Esophagus muscularis mucosa (tissue), 4 donors: Measurements from ENCODE around the gene LRRC10.

Experiments
- EP300 ChIP-seq: sonication (generic); formaldehyde crosslinking; IDR thresholded peaks from one replicate; pipeline ENCODE4 v1.6.1; 2017; ENCODE audit warnings: antibody characterized with exemption
- POLR2AphosphoS5 ChIP-seq, 2 donors: sonication (generic); formaldehyde crosslinking; IDR thresholded peaks; one replicate each; pipeline ENCODE4 v1.6.1; 2017; ENCODE audit warnings: antibody characterized with exemption in 2 of 2
- TF ChIP-seq, protein P1 (sequence below), 3 experiments: fragments of 200-600 bp in 2 of 3; fragments of 450-650 bp in 1 of 3; sonication (generic) in 2 of 3; IDR thresholded peaks; one replicate each; pipeline ENCODE4 v1.5.1; 2017 to 2019; ENCODE audit warnings: antibody characterized with exemption in 3 of 3, mild to moderate bottlenecking in 2 of 3, moderate library complexity in 1 of 3

GRCh38 chr12:69579029-69579428 is 31.7 kb downstream of the LRRC10 start:
- TF ChIP-seq, protein P1, sequence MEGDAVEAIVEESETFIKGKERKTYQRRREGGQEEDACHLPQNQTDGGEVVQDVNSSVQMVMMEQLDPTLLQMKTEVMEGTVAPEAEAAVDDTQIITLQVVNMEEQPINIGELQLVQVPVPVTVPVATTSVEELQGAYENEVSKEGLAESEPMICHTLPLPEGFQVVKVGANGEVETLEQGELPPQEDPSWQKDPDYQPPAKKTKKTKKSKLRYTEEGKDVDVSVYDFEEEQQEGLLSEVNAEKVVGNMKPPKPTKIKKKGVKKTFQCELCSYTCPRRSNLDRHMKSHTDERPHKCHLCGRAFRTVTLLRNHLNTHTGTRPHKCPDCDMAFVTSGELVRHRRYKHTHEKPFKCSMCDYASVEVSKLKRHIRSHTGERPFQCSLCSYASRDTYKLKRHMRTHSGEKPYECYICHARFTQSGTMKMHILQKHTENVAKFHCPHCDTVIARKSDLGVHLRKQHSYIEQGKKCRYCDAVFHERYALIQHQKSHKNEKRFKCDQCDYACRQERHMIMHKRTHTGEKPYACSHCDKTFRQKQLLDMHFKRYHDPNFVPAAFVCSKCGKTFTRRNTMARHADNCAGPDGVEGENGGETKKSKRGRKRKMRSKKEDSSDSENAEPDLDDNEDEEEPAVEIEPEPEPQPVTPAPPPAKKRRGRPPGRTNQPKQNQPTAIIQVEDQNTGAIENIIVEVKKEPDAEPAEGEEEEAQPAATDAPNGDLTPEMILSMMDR (IDR thresholded peaks at IDR 0.05), result no peak
- TF ChIP-seq POLR2AphosphoS5 (IDR thresholded peaks at IDR 0.05) (no peak), EP300 (no peak)
